A549 (cell line): Measurements from ENCODE around the gene DECR2. TPM values are rescaled to one million over a fixed set of nuclear protein-coding genes. Genes with fewer than 3 reads are reported as not detected.

ENCODE experiments used
- ATAC-seq, 2 experiments: fragments of 200-7000 bp in 1 of 2; fragments of >200 bp in 1 of 2; cut with Nextera tagmentation in 1 of 2; cut with Tn5 transposase in 1 of 2; 3 replicates each; pipeline versions ENCODE4 v1.8.0 to v1.9.1; 2018 to 2020; ENCODE audit warnings: mild to moderate bottlenecking in 1 of 2, moderate library complexity in 1 of 2
- CTCF ChIA-PET: fragments of 300-600 bp; sonication (Branson Sonifier 250); formaldehyde crosslinking; extraction: SDS; loops from one replicate; lab custom pipeline; 2021; ENCODE audit warnings: antibody characterized with exemption, inconsistent platforms; lab: Yijun Ruan, JAX
- POLR2A ChIA-PET: fragments of 350-600 bp; formaldehyde crosslinking; extraction: SDS; loops from one replicate; lab custom pipeline; 2021; ENCODE audit warnings: antibody characterized with exemption, inconsistent platforms; lab: Yijun Ruan, JAX
- DNase-seq, 2 experiments: peaks; one replicate each; pipeline versions ENCODE4 v3.0.0 to v3.0.0-alpha.2; 2011 to 2016; ENCODE audit warnings: low read depth in 1 of 2, low spot score in 1 of 2
- FAIRE-seq: peaks from 2 replicates; lab custom pipeline; 2011; peaks lifted over from hg19 to GRCh38; lab: Jason Lieb, UNC
- H3K27ac ChIP-seq, 2 experiments: fragments of >200 bp; sonication (Bioruptor Twin); formaldehyde crosslinking; 3 replicates each; pipeline ENCODE4 v1.5.1; 2016 to 2017
- H3K4me1 ChIP-seq: fragments of >200 bp; sonication (Bioruptor Twin); formaldehyde crosslinking; 3 replicates; pipeline ENCODE4 v1.6.1; 2016
- H3K4me2 ChIP-seq: fragments of >200 bp; sonication (Bioruptor Twin); formaldehyde crosslinking; 3 replicates; pipeline ENCODE4 v1.6.1; 2016
- H3K4me3 ChIP-seq: fragments of >200 bp; sonication (Bioruptor Twin); formaldehyde crosslinking; 3 replicates; pipeline ENCODE4 v1.5.1; 2016
- H3K9me3 ChIP-seq: fragments of >200 bp; sonication (Bioruptor Twin); formaldehyde crosslinking; 3 replicates; pipeline ENCODE4 v1.6.1; 2016
- CBX8 ChIP-seq: fragments of 200-600 bp; sonication (generic); IDR thresholded peaks from 2 replicates; pipeline ENCODE4 v1.6.1; 2016
- CHD2 ChIP-seq: fragments of 150-350 bp; IDR thresholded peaks from 2 replicates; pipeline ENCODE4 v1.6.1; 2014; ENCODE audit warnings: low read length; ENCODE audit not compliant: partially characterized antibody
- E2F6 ChIP-seq: IDR thresholded peaks from 2 replicates; pipeline ENCODE4 v1.6.1; 2012; ENCODE audit warnings: low read depth, borderline replicate concordance
- EHF ChIP-seq: fragments of 250-450 bp; sonication (Bioruptor Pico); IDR thresholded peaks from 2 replicates; pipeline ENCODE4 v1.5.0; 2020; ENCODE audit warnings: mild to moderate bottlenecking
- ESRRA ChIP-seq: fragments of 150-350 bp; IDR thresholded peaks from 2 replicates; pipeline ENCODE4 v1.6.1; 2014; ENCODE audit warnings: mild to moderate bottlenecking, low read length, borderline replicate concordance
- FOSB ChIP-seq: fragments of 250-450 bp; sonication (Bioruptor Pico); IDR thresholded peaks from 2 replicates; pipeline ENCODE4 v1.5.0; 2020; ENCODE audit warnings: mild to moderate bottlenecking, moderate library complexity
- FOXS1 ChIP-seq: fragments of 250-450 bp; sonication (Bioruptor Pico); IDR thresholded peaks from 2 replicates; pipeline ENCODE4 v1.5.0; 2020; ENCODE audit warnings: mild to moderate bottlenecking, moderate library complexity
- NR3C1 ChIP-seq: fragments of >200 bp; sonication (Bioruptor Twin); formaldehyde crosslinking; IDR thresholded peaks from 3 replicates; pipeline ENCODE4 v1.6.1; 2017
- PHF8 ChIP-seq: fragments of 200-600 bp; sonication (generic); IDR thresholded peaks from 2 replicates; pipeline ENCODE4 v1.6.1; 2016; ENCODE audit warnings: low read depth, mild to moderate bottlenecking, antibody characterized with exemption, moderate library complexity, borderline replicate concordance
- SMC3 ChIP-seq: fragments of >200 bp; sonication (Bioruptor Twin); formaldehyde crosslinking; IDR thresholded peaks from 3 replicates; pipeline ENCODE4 v1.6.1; 2018; ENCODE audit warnings: inconsistent platforms
- ZC3H11A ChIP-seq: fragments of 450-650 bp; IDR thresholded peaks from 2 replicates; pipeline ENCODE4 v1.6.1; 2014; ENCODE audit warnings: antibody characterized with exemption, mild to moderate bottlenecking
- WGBS: methylation state at CpG from one replicate; pipeline ENCODE4 v1.1.6; 2017; ENCODE audit errors: missing lambda C conversion rate; 5-methylcytosine and 5-hydroxymethylcytosine counted together
- polyA plus RNA-seq, 4 experiments: library from polyadenylated mRNA; depleted of rRNA in 3 of 4; stranded (reverse); fragments of >200 nt; fragmentation: RNase III in 1 of 4; extraction: RNeasy Plus Mini Kit Qiagen cat#74134 plus additional on column Dnase treatment in 1 of 4; gene quantifications; 2 replicates in 3 of 4; 3 replicates in 1 of 4; pipeline ENCODE4 v1.2.3, GENCODE V29; 2011 to 2017
- small RNA-seq, 6 experiments: library from RNA; depleted of rRNA; stranded (forward); fragments of <200 nt; gene quantifications; one replicate each; pipeline ENCODE3, GENCODE V24; 2012
- TF ChIP-seq, protein P1 (sequence below): fragments of 450-650 bp; IDR thresholded peaks from 2 replicates; pipeline ENCODE4 v1.6.1; 2014; ENCODE audit warnings: antibody characterized with exemption

The DECR2 gene
- polyA plus RNA-seq, 2 of the 4 experiments (the other 2 are of a cell fraction), result 15.5 to 34.2 TPM

DNA sequence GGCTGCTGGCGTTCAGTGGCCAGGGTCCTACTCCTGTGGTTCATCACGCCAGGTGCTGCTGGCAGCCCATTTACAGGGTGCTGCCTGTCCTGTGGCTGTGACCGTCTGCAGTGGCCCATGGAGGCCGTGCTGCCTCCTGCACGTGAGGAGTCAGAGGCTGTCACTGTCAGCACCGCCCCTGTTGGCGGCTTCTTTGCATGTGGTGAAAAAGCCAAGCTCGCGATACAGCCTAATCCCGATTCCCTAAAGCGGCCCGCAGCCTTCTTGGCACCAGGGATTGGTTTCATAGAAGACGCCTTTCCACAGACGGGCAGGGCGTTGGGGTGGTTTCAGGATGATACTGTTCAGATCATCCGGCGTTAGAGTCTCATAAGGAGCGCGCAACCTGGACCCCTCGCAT lies 59.1 kb downstream of the DECR2 start:
- no peak for FAIRE-seq
- no peak overlapping the region for H3K27ac ChIP-seq
- no peak overlapping the region for H3K4me2 ChIP-seq
- ChIA-PET POLR2A (no interaction called here), CTCF (interaction anchor here (0.6 kb wide), 1 partner anchor 14 kb away, joined by 5 read pairs; no protein-coding TSS in a partner anchor)
- peaks cover 23% of the 10 kb centered on the region for H3K4me1 ChIP-seq
- no peaks in the 10 kb centered on the region for H3K9me3 ChIP-seq
- no peak for TF ChIP-seq ZC3H11A
- TF ChIP-seq, protein P1, sequence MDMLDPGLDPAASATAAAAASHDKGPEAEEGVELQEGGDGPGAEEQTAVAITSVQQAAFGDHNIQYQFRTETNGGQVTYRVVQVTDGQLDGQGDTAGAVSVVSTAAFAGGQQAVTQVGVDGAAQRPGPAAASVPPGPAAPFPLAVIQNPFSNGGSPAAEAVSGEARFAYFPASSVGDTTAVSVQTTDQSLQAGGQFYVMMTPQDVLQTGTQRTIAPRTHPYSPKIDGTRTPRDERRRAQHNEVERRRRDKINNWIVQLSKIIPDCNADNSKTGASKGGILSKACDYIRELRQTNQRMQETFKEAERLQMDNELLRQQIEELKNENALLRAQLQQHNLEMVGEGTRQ, result no peak
- no peak for TF ChIP-seq EHF
- no peak for TF ChIP-seq FOXS1
- TF ChIP-seq E2F6, result no peak
- TF ChIP-seq NR3C1, result no peak
- no peak for TF ChIP-seq PHF8
- TF ChIP-seq SMC3, result no peak
- no peak for TF ChIP-seq CHD2
- no peak for TF ChIP-seq FOSB (CRISPR knock-in tag)
- TF ChIP-seq CBX8, result no peak
- TF ChIP-seq ESRRA, result no peak
- no peak for DNase-seq
- no peak overlapping the region for H3K4me3 ChIP-seq
- ATAC-seq, result no peak
- 94% methylated on average over 19 of the region's 20 CpGs for WGBS

Small RNA genes within 50 kb of the gene (small RNA-seq; reads per million reads assigned to genes)
- 0 reads per million in 6 experiments for gene RF00019

Other genes with a start within 250 kb of the DECR2 start
- not detected in 2 replicates for gene HBZ, start 249.2 kb upstream of the DECR2 start, polyA plus RNA-seq (2011; rRNA removed)
- not detected in 3 replicates for gene HBZ, start 249.2 kb upstream of the DECR2 start, polyA plus RNA-seq (2017; fragmentation: RNase III; extraction: RNeasy Plus Mini Kit Qiagen cat#74134 plus additional on column Dnase treatment)
- not detected in 2 replicates for gene HBM, start 235.9 kb upstream of the DECR2 start, polyA plus RNA-seq (2011; rRNA removed)
- not detected in 3 replicates for gene HBM, start 235.9 kb upstream of the DECR2 start, polyA plus RNA-seq (2017; fragmentation: RNase III; extraction: RNeasy Plus Mini Kit Qiagen cat#74134 plus additional on column Dnase treatment)
- gene HBA2, start 229.0 kb upstream of the DECR2 start, polyA plus RNA-seq (2011; rRNA removed), result 0.20 and 0.26 TPM in 2 replicates
- 0.23 to 0.68 TPM in 2 of 3 replicates, not detected in the other for gene HBA2, start 229.0 kb upstream of the DECR2 start, polyA plus RNA-seq (2017; fragmentation: RNase III; extraction: RNeasy Plus Mini Kit Qiagen cat#74134 plus additional on column Dnase treatment)
- not detected in 2 replicates for gene HBA1, start 225.2 kb upstream of the DECR2 start, polyA plus RNA-seq (2011; rRNA removed)
- gene HBA1, start 225.2 kb upstream of the DECR2 start, polyA plus RNA-seq (2017; fragmentation: RNase III; extraction: RNeasy Plus Mini Kit Qiagen cat#74134 plus additional on column Dnase treatment), result 0.51 to 1.3 TPM (median 0.58 TPM) in 3 replicates
- gene HBQ1, start 221.4 kb upstream of the DECR2 start, polyA plus RNA-seq (2011; rRNA removed), result 2.0 and 2.3 TPM in 2 replicates
- 2.8 to 4.7 TPM (median 3.2 TPM) in 3 replicates for gene HBQ1, start 221.4 kb upstream of the DECR2 start, polyA plus RNA-seq (2017; fragmentation: RNase III; extraction: RNeasy Plus Mini Kit Qiagen cat#74134 plus additional on column Dnase treatment)
- gene LUC7L, start 172.4 kb upstream of the DECR2 start, polyA plus RNA-seq (2011; rRNA removed), result 34.5 and 51.6 TPM in 2 replicates
- gene LUC7L, start 172.4 kb upstream of the DECR2 start, polyA plus RNA-seq (2017; fragmentation: RNase III; extraction: RNeasy Plus Mini Kit Qiagen cat#74134 plus additional on column Dnase treatment), result 64.5 to 67.6 TPM (median 65.3 TPM) in 3 replicates
- 25.6 and 27.4 TPM in 2 replicates for gene FAM234A, start 167.1 kb upstream of the DECR2 start, polyA plus RNA-seq (2011; rRNA removed)
- gene FAM234A, start 167.1 kb upstream of the DECR2 start, polyA plus RNA-seq (2017; fragmentation: RNase III; extraction: RNeasy Plus Mini Kit Qiagen cat#74134 plus additional on column Dnase treatment), result 52.3 to 54.9 TPM (median 53.3 TPM) in 3 replicates
- gene RGS11, start 125.9 kb upstream of the DECR2 start, polyA plus RNA-seq (2011; rRNA removed), result 2.1 and 2.6 TPM in 2 replicates
- 4.2 to 6.7 TPM (median 5.3 TPM) in 3 replicates for gene RGS11, start 125.9 kb upstream of the DECR2 start, polyA plus RNA-seq (2017; fragmentation: RNase III; extraction: RNeasy Plus Mini Kit Qiagen cat#74134 plus additional on column Dnase treatment)
- gene ARHGDIG, start 121.3 kb upstream of the DECR2 start, polyA plus RNA-seq (2011; rRNA removed), result 0.82 and 1.1 TPM in 2 replicates
- gene ARHGDIG, start 121.3 kb upstream of the DECR2 start, polyA plus RNA-seq (2017; fragmentation: RNase III; extraction: RNeasy Plus Mini Kit Qiagen cat#74134 plus additional on column Dnase treatment), result 1.3 to 1.9 TPM (median 1.4 TPM) in 3 replicates
- 0.21 and 0.45 TPM in 2 replicates for gene PDIA2, start 118.7 kb upstream of the DECR2 start, polyA plus RNA-seq (2011; rRNA removed)
- gene PDIA2, start 118.7 kb upstream of the DECR2 start, polyA plus RNA-seq (2017; fragmentation: RNase III; extraction: RNeasy Plus Mini Kit Qiagen cat#74134 plus additional on column Dnase treatment), result 0.42 to 0.82 TPM (median 0.52 TPM) in 3 replicates
- gene AXIN1, start 49.2 kb upstream of the DECR2 start, polyA plus RNA-seq (2011; rRNA removed), result 8.7 and 8.9 TPM in 2 replicates
- gene AXIN1, start 49.2 kb upstream of the DECR2 start, polyA plus RNA-seq (2017; fragmentation: RNase III; extraction: RNeasy Plus Mini Kit Qiagen cat#74134 plus additional on column Dnase treatment), result 18.1 to 19.3 TPM (median 18.6 TPM) in 3 replicates
- gene MRPL28, start 31.3 kb upstream of the DECR2 start, polyA plus RNA-seq (2011; rRNA removed), result 115 and 130 TPM in 2 replicates
- gene MRPL28, start 31.3 kb upstream of the DECR2 start, polyA plus RNA-seq (2017; fragmentation: RNase III; extraction: RNeasy Plus Mini Kit Qiagen cat#74134 plus additional on column Dnase treatment), result 139 to 144 TPM (median 139 TPM) in 3 replicates
- gene PGAP6, start 19.9 kb upstream of the DECR2 start, polyA plus RNA-seq (2011; rRNA removed), result 25.9 and 36.0 TPM in 2 replicates
- gene PGAP6, start 19.9 kb upstream of the DECR2 start, polyA plus RNA-seq (2017; fragmentation: RNase III; extraction: RNeasy Plus Mini Kit Qiagen cat#74134 plus additional on column Dnase treatment), result 32.3 to 38.1 TPM (median 36.2 TPM) in 3 replicates
- 229 and 239 TPM in 2 replicates for gene NME4, start 4.7 kb upstream of the DECR2 start, polyA plus RNA-seq (2011; rRNA removed)
- gene NME4, start 4.7 kb upstream of the DECR2 start, polyA plus RNA-seq (2017; fragmentation: RNase III; extraction: RNeasy Plus Mini Kit Qiagen cat#74134 plus additional on column Dnase treatment), result 301 to 349 TPM (median 339 TPM) in 3 replicates
- 6.7 and 9.7 TPM in 2 replicates for gene RAB11FIP3, start 23.8 kb downstream of the DECR2 start, polyA plus RNA-seq (2011; rRNA removed)
- gene RAB11FIP3, start 23.8 kb downstream of the DECR2 start, polyA plus RNA-seq (2017; fragmentation: RNase III; extraction: RNeasy Plus Mini Kit Qiagen cat#74134 plus additional on column Dnase treatment), result 18.0 to 19.1 TPM (median 18.4 TPM) in 3 replicates
- 10.0 and 11.4 TPM in 2 replicates for gene CAPN15, start 125.8 kb downstream of the DECR2 start, polyA plus RNA-seq (2011; rRNA removed)
- gene CAPN15, start 125.8 kb downstream of the DECR2 start, polyA plus RNA-seq (2017; fragmentation: RNase III; extraction: RNeasy Plus Mini Kit Qiagen cat#74134 plus additional on column Dnase treatment), result 31.3 to 33.9 TPM (median 33.3 TPM) in 3 replicates
- 0.04 TPM in 1 of 2 replicates, not detected in the other for gene PRR35, start 158.5 kb downstream of the DECR2 start, polyA plus RNA-seq (2011; rRNA removed)
- 0.04 to 0.10 TPM (median 0.04 TPM) in 3 replicates for gene PRR35, start 158.5 kb downstream of the DECR2 start, polyA plus RNA-seq (2017; fragmentation: RNase III; extraction: RNeasy Plus Mini Kit Qiagen cat#74134 plus additional on column Dnase treatment)
- 0.03 and 0.13 TPM in 2 replicates for gene NHLRC4, start 165.1 kb downstream of the DECR2 start, polyA plus RNA-seq (2011; rRNA removed)
- gene NHLRC4, start 165.1 kb downstream of the DECR2 start, polyA plus RNA-seq (2017; fragmentation: RNase III; extraction: RNeasy Plus Mini Kit Qiagen cat#74134 plus additional on column Dnase treatment), result 0.07 to 0.09 TPM (median 0.08 TPM) in 3 replicates
- gene PIGQ, start 168.1 kb downstream of the DECR2 start, polyA plus RNA-seq (2011; rRNA removed), result 13.2 and 15.7 TPM in 2 replicates
- gene PIGQ, start 168.1 kb downstream of the DECR2 start, polyA plus RNA-seq (2017; fragmentation: RNase III; extraction: RNeasy Plus Mini Kit Qiagen cat#74134 plus additional on column Dnase treatment), result 25.2 to 32.2 TPM (median 31.2 TPM) in 3 replicates
- gene RAB40C, start 188.2 kb downstream of the DECR2 start, polyA plus RNA-seq (2011; rRNA removed), result 4.4 and 4.9 TPM in 2 replicates
- 8.1 to 9.7 TPM (median 8.5 TPM) in 3 replicates for gene RAB40C, start 188.2 kb downstream of the DECR2 start, polyA plus RNA-seq (2017; fragmentation: RNase III; extraction: RNeasy Plus Mini Kit Qiagen cat#74134 plus additional on column Dnase treatment)
- 0.05 TPM in 1 of 2 replicates, not detected in the other for gene WFIKKN1, start 229.1 kb downstream of the DECR2 start, polyA plus RNA-seq (2011; rRNA removed)
- 0.15 to 0.23 TPM (median 0.17 TPM) in 3 replicates for gene WFIKKN1, start 229.1 kb downstream of the DECR2 start, polyA plus RNA-seq (2017; fragmentation: RNase III; extraction: RNeasy Plus Mini Kit Qiagen cat#74134 plus additional on column Dnase treatment)
- gene METTL26, start 234.4 kb downstream of the DECR2 start, polyA plus RNA-seq (2011; rRNA removed), result 44.2 and 47.2 TPM in 2 replicates
- gene METTL26, start 234.4 kb downstream of the DECR2 start, polyA plus RNA-seq (2017; fragmentation: RNase III; extraction: RNeasy Plus Mini Kit Qiagen cat#74134 plus additional on column Dnase treatment), result 78.3 to 83.6 TPM (median 80.3 TPM) in 3 replicates
- gene MCRIP2, start 239.9 kb downstream of the DECR2 start, polyA plus RNA-seq (2011; rRNA removed), result 10.7 and 12.9 TPM in 2 replicates
- 20.3 to 21.3 TPM (median 21.3 TPM) in 3 replicates for gene MCRIP2, start 239.9 kb downstream of the DECR2 start, polyA plus RNA-seq (2017; fragmentation: RNase III; extraction: RNeasy Plus Mini Kit Qiagen cat#74134 plus additional on column Dnase treatment)
- 6.5 and 7.3 TPM in 2 replicates for gene WDR90, start 247.5 kb downstream of the DECR2 start, polyA plus RNA-seq (2011; rRNA removed)
- gene WDR90, start 247.5 kb downstream of the DECR2 start, polyA plus RNA-seq (2017; fragmentation: RNase III; extraction: RNeasy Plus Mini Kit Qiagen cat#74134 plus additional on column Dnase treatment), result 28.1 to 31.4 TPM (median 30.7 TPM) in 3 replicates